Measurements from ENCODE around the gene FOXO1.

Gene FOXO1

GRCh38 chr13:40635315-40635995 is 31.0 kb downstream of the FOXO1 start:
- DNase-seq (ENCODE audit: extremely low read depth, low read depth) = no peak
- TF ChIP-seq CTCF (IDR thresholded peaks at IDR 0.05; ENCODE audit: low read depth, low read length) = no peak

GRCh38 chr13:40632915-40633314 is 33.5 kb downstream of the FOXO1 start:
- DNase-seq (ENCODE audit: extremely low read depth, low read depth) = no peak
- no peak for TF ChIP-seq CTCF (IDR thresholded peaks at IDR 0.05; ENCODE audit: low read depth, low read length)

- DNase-seq (ENCODE audit: extremely low read depth, low read depth) = no peak
- TF ChIP-seq CTCF (IDR thresholded peaks at IDR 0.05; ENCODE audit: low read depth, low read length) = no peak
These were observed 34.8 kb downstream of the FOXO1 start for GRCh38 chr13:40631605-40632004.

GRCh38 chr13:40629678-40630384 is 36.6 kb downstream of the FOXO1 start:
- TF ChIP-seq CTCF (IDR thresholded peaks at IDR 0.05; ENCODE audit: low read depth, low read length) = no peak
- DNase-seq (ENCODE audit: extremely low read depth, low read depth) = no peak

- no peak for DNase-seq (ENCODE audit: extremely low read depth, low read depth)
These were observed 39.5 kb downstream of the FOXO1 start for GRCh38 chr13:40626977-40627376.

GRCh38 chr13:40626561-40626960 is 39.9 kb downstream of the FOXO1 start:
- no peak for TF ChIP-seq CTCF (IDR thresholded peaks at IDR 0.05; ENCODE audit: low read depth, low read length)

More at GRCh38 chr13:40626977-40627376, 39.5 kb downstream of the FOXO1 start:
- TF ChIP-seq CTCF (IDR thresholded peaks at IDR 0.05; ENCODE audit: low read depth, low read length) = no peak

GRCh38 chr13:40624986-40625385 is 41.5 kb downstream of the FOXO1 start:
- no peak for TF ChIP-seq CTCF (IDR thresholded peaks at IDR 0.05; ENCODE audit: low read depth, low read length)
- DNase-seq (ENCODE audit: extremely low read depth, low read depth) = no peak

More at GRCh38 chr13:40626561-40626960, 39.9 kb downstream of the FOXO1 start:
- DNase-seq (ENCODE audit: extremely low read depth, low read depth) = no peak

Measured in AG09319 (cell line).